HEK293T (cell line): ENCODE measurements around the gene ISG20L2.

Experiments used
- FOXA1 ChIP-seq: fragments of 450-650 bp; IDR thresholded peaks from 2 replicates; pipeline ENCODE4 v1.6.1; 2016; ENCODE audit warnings: mild to moderate bottlenecking
- HDGF ChIP-seq: fragments of 450-650 bp; IDR thresholded peaks from 2 replicates; pipeline ENCODE4 v1.6.1; 2017; ENCODE audit warnings: antibody characterized with exemption, borderline replicate concordance

DNA sequence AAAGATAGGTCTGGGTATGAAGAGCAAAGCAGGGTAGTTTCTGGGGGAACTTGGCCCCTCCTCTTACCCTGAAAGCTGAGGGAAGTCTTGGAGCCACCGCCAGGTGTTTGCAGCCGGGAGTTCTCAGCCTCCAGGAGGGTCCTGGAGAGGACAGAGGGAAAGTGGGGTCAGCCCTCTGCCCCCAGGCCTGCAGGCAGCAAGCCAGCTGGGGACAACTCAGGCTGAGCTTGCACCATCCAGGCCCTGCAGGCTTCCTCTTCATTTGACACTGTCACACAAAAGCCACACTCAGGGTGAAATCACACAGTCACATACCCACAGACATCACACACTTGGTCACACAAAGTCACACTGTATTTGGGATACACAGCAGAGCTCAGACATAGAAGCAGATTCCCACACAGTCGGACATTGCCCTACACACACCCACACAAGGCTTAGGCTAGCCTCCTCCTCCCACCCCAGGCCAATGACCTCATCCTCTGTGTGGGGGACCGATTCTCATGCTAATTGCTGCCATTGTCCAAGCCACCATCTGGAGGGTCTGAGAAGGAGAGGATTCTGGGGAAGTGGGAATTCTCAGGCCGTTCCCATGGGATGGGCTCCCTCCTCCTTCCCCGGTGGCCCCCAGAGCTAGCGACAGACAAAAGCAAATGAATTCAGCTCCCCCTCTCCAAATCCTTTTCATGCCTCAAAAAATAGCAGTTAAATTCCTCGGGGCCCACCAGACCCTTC, 55.0 kb downstream of the ISG20L2 start:
- TF ChIP-seq FOXA1 (no peak), HDGF (no peak)
